HG03025 (cell line): ENCODE data around the gene DBN1.

Experiments
- ATAC-seq: cut with Tn5 transposase; IDR thresholded peaks from one replicate; pipeline ENCODE4 v1.9.1; 2021; ENCODE audit warnings: mild to moderate bottlenecking, moderate library complexity; ENCODE audit not compliant: unreplicated experiment, low FRiP score

DBN1 gene

DNA sequence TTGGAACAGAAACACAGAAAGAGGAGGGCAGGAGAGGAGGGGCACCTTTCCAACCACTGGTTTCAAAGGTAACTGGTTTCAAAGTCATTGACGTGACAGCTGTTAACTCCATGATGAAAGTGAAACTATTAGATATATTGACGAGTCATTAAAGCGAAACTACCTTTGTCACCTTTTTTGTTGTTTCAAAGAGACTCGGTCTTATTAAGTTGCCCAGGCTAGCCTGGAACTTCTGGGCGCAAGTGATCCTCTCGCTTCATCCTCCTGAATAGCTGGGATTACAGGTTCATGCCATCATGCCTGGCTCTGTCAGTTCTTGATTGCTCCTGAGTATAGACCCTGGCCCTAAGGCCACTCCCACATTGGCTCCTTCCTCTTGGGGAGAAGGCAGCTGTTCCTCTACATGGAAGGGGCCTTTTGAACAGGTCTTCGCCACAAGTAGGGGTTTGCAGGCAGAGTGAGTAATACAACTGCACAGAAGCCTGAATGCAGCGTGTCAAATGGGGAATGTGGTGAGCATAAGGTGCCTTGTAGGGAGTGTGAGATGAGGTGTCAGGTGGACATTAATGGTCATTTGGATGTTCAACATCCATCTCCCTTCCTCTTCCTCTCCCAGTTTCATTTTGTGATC lies 60.7 kb downstream of the DBN1 start:
- no peak for ATAC-seq

DNA sequence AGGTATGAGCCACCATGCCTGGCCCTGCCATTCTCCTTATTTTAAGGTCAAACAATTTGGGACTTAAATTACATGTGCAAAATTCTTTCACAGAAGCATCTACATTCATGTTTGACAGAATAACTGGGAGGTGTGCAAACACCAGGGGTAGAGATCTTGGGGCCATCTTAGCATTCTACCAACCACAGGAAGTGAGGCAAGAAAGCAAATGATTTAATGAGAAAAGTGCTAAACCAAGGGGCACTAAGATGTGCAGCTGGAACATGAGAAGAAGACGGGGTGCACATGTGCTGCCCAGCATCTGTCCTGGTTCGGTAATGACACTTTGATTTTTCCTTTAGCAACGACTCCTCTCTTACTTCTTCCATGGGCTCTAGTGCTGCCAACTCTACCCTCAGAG lies 62.9 kb downstream of the DBN1 start:
- no peak for ATAC-seq

- no peak for ATAC-seq
These were observed 64.2 kb downstream of the DBN1 start, which contains the start of gene F12 for GRCh38 chr5:177409043-177409801. Gene F12 (minus strand): TSS chr5:177409564. CDS start chr5:177409527, 37 bp downstream.
